ACC112 (cell line): ENCODE measurements around the gene GRAMD2A.

Experiments
- H2AFZ ChIP-seq: fragments of 200-600 bp; sonication (generic); one replicate; pipeline ENCODE4 v1.6.0; 2017; ENCODE audit warnings: antibody characterized with exemption, low read length; ENCODE audit not compliant: unreplicated experiment
- H3K27ac ChIP-seq: fragments of 200-600 bp; sonication (generic); 2 replicates; pipeline ENCODE4 v1.5.1; 2014; ENCODE audit warnings: low read depth, mild to moderate bottlenecking, antibody characterized with exemption, low read length, moderate library complexity
- H3K27me3 ChIP-seq: fragments of 200-600 bp; sonication (generic); 2 replicates; pipeline ENCODE4 v1.6.1; 2014; ENCODE audit warnings: mild to moderate bottlenecking, antibody characterized with exemption, low read length, moderate library complexity, mixed read lengths; ENCODE audit not compliant: insufficient read depth
- H3K36me3 ChIP-seq: fragments of 200-600 bp; sonication (generic); 2 replicates; pipeline ENCODE4 v1.6.1; 2016; ENCODE audit warnings: mild to moderate bottlenecking, antibody characterized with exemption, low read length, moderate library complexity, mixed read lengths; ENCODE audit not compliant: insufficient read depth
- H3K4me1 ChIP-seq: fragments of 200-600 bp; sonication (generic); one replicate; pipeline ENCODE4 v1.6.1; 2016; ENCODE audit warnings: low read length, mixed read lengths; ENCODE audit not compliant: insufficient read depth, unreplicated experiment, control insufficient read depth
- H3K4me3 ChIP-seq: fragments of 200-600 bp; sonication (generic); 2 replicates; pipeline ENCODE4 v1.5.1; 2014; ENCODE audit warnings: mild to moderate bottlenecking, low read depth, low read length
- H3K79me2 ChIP-seq: fragments of 200-600 bp; sonication (generic); one replicate; pipeline ENCODE4 v1.6.0; 2016; ENCODE audit warnings: low read length; ENCODE audit not compliant: control insufficient read depth, unreplicated experiment, insufficient read depth

The GRAMD2A gene

GRCh38 chr15:72189250-72189902 lies 8.2 kb downstream of the GRAMD2A start:
- H3K27ac ChIP-seq: no peak overlapping the region
- no peaks in the 10 kb centered on the region for H3K79me2 ChIP-seq
- peaks cover 2% of the 10 kb centered on the region for H3K4me1 ChIP-seq
- H3K27me3 ChIP-seq: peaks cover 18% of the 10 kb centered on the region; the same call in 1 of the 2 replicates
- H3K36me3 ChIP-seq: no peaks in the 10 kb centered on the region
- no peak overlapping the region for H2AFZ ChIP-seq
- H3K4me3 ChIP-seq: no peak overlapping the region

- Histone ChIP-seq H3K27me3 (peaks cover 15% of the 10 kb centered on the region; the same call in 1 of the 2 replicates), H3K27ac (no peak overlapping the region), H3K4me3 (peak overlapping the region; percentile 62), H3K79me2 (no peaks in the 10 kb centered on the region), H3K4me1 (peaks cover 14% of the 10 kb centered on the region), H2AFZ (peak overlapping the region; percentile 28), H3K36me3 (no peaks in the 10 kb centered on the region)
Measured at GRCh38 chr15:72184165-72184811, 13.3 kb downstream of the GRAMD2A start.

- Histone ChIP-seq H3K79me2 (no peaks in the 10 kb centered on the region), H3K4me3 (peak overlapping the region; percentile 62), H2AFZ (peak overlapping the region; percentile 28), H3K27ac (no peak overlapping the region), H3K4me1 (peaks cover 14% of the 10 kb centered on the region), H3K36me3 (no peaks in the 10 kb centered on the region), H3K27me3 (peaks cover 15% of the 10 kb centered on the region; the same call in 1 of the 2 replicates)
Measured at GRCh38 chr15:72183781-72184164, 13.8 kb downstream of the GRAMD2A start.

- Histone ChIP-seq H3K27ac (no peak overlapping the region), H3K4me3 (no peak overlapping the region), H3K27me3 (peaks cover 15% of the 10 kb centered on the region; the same call in 1 of the 2 replicates), H3K79me2 (no peaks in the 10 kb centered on the region), H3K36me3 (no peaks in the 10 kb centered on the region), H2AFZ (no peak overlapping the region), H3K4me1 (peaks cover 14% of the 10 kb centered on the region)
Measured at GRCh38 chr15:72182673-72183072, 14.9 kb downstream of the GRAMD2A start.

- Histone ChIP-seq H2AFZ (no peak overlapping the region), H3K27me3 (peaks cover 15% of the 10 kb centered on the region; the same call in 1 of the 2 replicates), H3K4me3 (no peak overlapping the region), H3K4me1 (peaks cover 14% of the 10 kb centered on the region), H3K27ac (no peak overlapping the region), H3K79me2 (no peaks in the 10 kb centered on the region), H3K36me3 (no peaks in the 10 kb centered on the region)
Measured at GRCh38 chr15:72182244-72182643, 15.3 kb downstream of the GRAMD2A start.

- Histone ChIP-seq H2AFZ (no peak overlapping the region), H3K4me1 (peaks cover 14% of the 10 kb centered on the region), H3K27ac (no peak overlapping the region), H3K36me3 (no peaks in the 10 kb centered on the region), H3K4me3 (no peak overlapping the region), H3K79me2 (no peaks in the 10 kb centered on the region), H3K27me3 (peaks cover 15% of the 10 kb centered on the region; the same call in 1 of the 2 replicates)
Measured at GRCh38 chr15:72180761-72181324, 16.7 kb downstream of the GRAMD2A start.

- Histone ChIP-seq H3K36me3 (no peaks in the 10 kb centered on the region), H2AFZ (no peak overlapping the region), H3K4me3 (no peak overlapping the region), H3K27me3 (0 out of 2 replicates have a peak, but pooled peaks cover 11% of the 10 kb centered on the region), H3K79me2 (no peaks in the 10 kb centered on the region), H3K4me1 (peaks cover 14% of the 10 kb centered on the region), H3K27ac (no peak overlapping the region)
Measured at GRCh38 chr15:72179950-72180581, 17.5 kb downstream of the GRAMD2A start.

GRCh38 chr15:72178976-72179585 lies 18.5 kb downstream of the GRAMD2A start:
- no peak overlapping the region for H3K27ac ChIP-seq
- H3K27me3 ChIP-seq: 0 out of 2 replicates have a peak, but pooled peaks cover 5% of the 10 kb centered on the region
- H3K79me2 ChIP-seq: no peaks in the 10 kb centered on the region
- H3K36me3 ChIP-seq: no peaks in the 10 kb centered on the region
- no peak overlapping the region for H2AFZ ChIP-seq
- H3K4me3 ChIP-seq: no peak overlapping the region
- peaks cover 9% of the 10 kb centered on the region for H3K4me1 ChIP-seq

- H2AFZ ChIP-seq: no peak overlapping the region
- no peak overlapping the region for H3K4me3 ChIP-seq
- H3K36me3 ChIP-seq: no peaks in the 10 kb centered on the region
- 0 out of 2 replicates have a peak, but pooled peaks cover 4% of the 10 kb centered on the region for H3K27me3 ChIP-seq
- H3K27ac ChIP-seq: no peak overlapping the region
- no peaks in the 10 kb centered on the region for H3K79me2 ChIP-seq
- no peaks in the 10 kb centered on the region for H3K4me1 ChIP-seq
Measured at GRCh38 chr15:72176743-72177142, 20.8 kb downstream of the GRAMD2A start.

GRCh38 chr15:72176159-72176558 lies 21.4 kb downstream of the GRAMD2A start:
- Histone ChIP-seq H3K4me1 (no peaks in the 10 kb centered on the region), H3K36me3 (no peaks in the 10 kb centered on the region), H3K27ac (no peak overlapping the region), H2AFZ (no peak overlapping the region), H3K27me3 (0 out of 2 replicates have a peak, but pooled peaks cover 4% of the 10 kb centered on the region), H3K79me2 (no peaks in the 10 kb centered on the region), H3K4me3 (no peak overlapping the region)
